ENCODE measurements around the gene WNT7B. TPM values are rescaled to one million over a fixed set of nuclear protein-coding genes. Genes with fewer than 3 reads are reported as not detected.

WNT7B gene
- total RNA-seq, 1 experiment from 2014 or later: not detected

DNA sequence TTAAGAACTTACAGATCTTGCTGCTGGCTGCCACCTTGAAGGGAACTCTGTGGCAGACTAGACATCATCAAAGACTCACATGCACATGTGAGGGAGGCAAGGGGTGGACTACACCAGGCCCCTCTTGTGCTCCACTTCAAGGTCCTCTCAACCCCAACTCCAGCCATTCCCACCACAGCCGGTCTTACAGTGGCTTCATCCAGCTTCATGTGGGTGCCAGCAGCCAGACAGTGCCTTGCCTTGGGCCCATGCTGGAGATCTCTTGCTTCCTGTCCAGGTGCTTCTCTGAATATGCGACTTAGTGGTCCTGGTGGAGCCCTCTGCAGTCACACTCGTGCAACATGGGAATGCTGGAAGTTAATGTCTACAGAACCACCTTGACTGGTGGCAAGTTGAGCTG, 44.6 kb upstream of the WNT7B start:
- ChIA-PET CTCF (no interaction called here), POLR2A (ENCODE audit: low non-redundant PET) (interaction anchor here (0.6 kb wide), 1 partner anchor 32 kb away, joined by 7 read pairs; no protein-coding TSS in a partner anchor)
- no peak for TF ChIP-seq EZH2 (IDR thresholded peaks at IDR 0.05; ENCODE audit: borderline replicate concordance, low read depth, low read length, poor library complexity, severe bottlenecking)
- TF ChIP-seq, protein P1, sequence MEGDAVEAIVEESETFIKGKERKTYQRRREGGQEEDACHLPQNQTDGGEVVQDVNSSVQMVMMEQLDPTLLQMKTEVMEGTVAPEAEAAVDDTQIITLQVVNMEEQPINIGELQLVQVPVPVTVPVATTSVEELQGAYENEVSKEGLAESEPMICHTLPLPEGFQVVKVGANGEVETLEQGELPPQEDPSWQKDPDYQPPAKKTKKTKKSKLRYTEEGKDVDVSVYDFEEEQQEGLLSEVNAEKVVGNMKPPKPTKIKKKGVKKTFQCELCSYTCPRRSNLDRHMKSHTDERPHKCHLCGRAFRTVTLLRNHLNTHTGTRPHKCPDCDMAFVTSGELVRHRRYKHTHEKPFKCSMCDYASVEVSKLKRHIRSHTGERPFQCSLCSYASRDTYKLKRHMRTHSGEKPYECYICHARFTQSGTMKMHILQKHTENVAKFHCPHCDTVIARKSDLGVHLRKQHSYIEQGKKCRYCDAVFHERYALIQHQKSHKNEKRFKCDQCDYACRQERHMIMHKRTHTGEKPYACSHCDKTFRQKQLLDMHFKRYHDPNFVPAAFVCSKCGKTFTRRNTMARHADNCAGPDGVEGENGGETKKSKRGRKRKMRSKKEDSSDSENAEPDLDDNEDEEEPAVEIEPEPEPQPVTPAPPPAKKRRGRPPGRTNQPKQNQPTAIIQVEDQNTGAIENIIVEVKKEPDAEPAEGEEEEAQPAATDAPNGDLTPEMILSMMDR (conservative IDR thresholded peaks at IDR 0.05; ENCODE audit: low read depth, low read length): no peak
- Histone ChIP-seq H3K27me3 (replicated peaks; ENCODE audit: insufficient read depth, low read depth, low read length, poor library complexity) (peaks cover 6% of the 10 kb centered on the region), H3K4me3 (ENCODE audit: low read depth, low read length, poor library complexity, severe bottlenecking) (no peak overlapping the region), H3K9me3 (ENCODE audit: low read depth, low read length, poor library complexity, severe bottlenecking) (no peaks in the 10 kb centered on the region), H3K27ac (ENCODE audit: low read depth, low read length, poor library complexity, severe bottlenecking) (no peak overlapping the region), H3K36me3 (ENCODE audit: insufficient read depth, low read length, poor library complexity, severe bottlenecking) (no peaks in the 10 kb centered on the region), H3K4me1 (ENCODE audit: insufficient read depth, low read length, poor library complexity, severe bottlenecking) (no peaks in the 10 kb centered on the region)
- intact Hi-C loops (cut with micrococcal nuclease; ENCODE audit: unreplicated experiment): no loop called here
- no TSS peak for BruUV-seq (replicated peaks)
- DNase-seq (ENCODE audit: low spot score): no peak

DNA sequence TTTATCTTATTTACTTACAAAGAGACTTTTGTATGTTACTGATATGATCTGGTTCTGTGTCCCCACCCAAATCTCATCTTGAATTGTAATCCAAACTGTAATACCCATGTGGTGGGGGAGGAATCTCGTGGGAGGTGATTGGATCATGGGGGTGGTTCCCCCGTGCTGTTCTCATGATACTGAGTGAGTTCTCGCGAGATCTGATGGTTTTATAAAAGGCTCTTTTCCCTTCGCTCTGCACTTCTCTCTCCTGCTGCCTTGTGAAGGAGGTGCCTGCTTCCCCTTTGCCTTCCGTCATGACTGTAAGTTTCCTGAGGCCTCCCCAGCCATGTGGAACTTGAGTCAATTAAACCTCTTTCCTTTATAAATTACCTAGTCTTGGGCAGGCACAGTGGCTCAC, 42.4 kb upstream of the WNT7B start:
- CTCF ChIA-PET: interaction anchor here (1.1 kb wide), 1 partner anchor 13 kb away, joined by 3 read pairs; no protein-coding TSS in a partner anchor
- Histone ChIP-seq H3K4me3 (ENCODE audit: low read depth, low read length, poor library complexity, severe bottlenecking) (no peak overlapping the region), H3K36me3 (ENCODE audit: insufficient read depth, low read length, poor library complexity, severe bottlenecking) (no peaks in the 10 kb centered on the region), H3K4me1 (ENCODE audit: insufficient read depth, low read length, poor library complexity, severe bottlenecking) (peaks cover 6% of the 10 kb centered on the region), H3K27ac (ENCODE audit: low read depth, low read length, poor library complexity, severe bottlenecking) (no peak overlapping the region), H3K27me3 (replicated peaks; ENCODE audit: insufficient read depth, low read depth, low read length, poor library complexity) (no peaks in the 10 kb centered on the region), H3K9me3 (ENCODE audit: low read depth, low read length, poor library complexity, severe bottlenecking) (no peaks in the 10 kb centered on the region)
- BruUV-seq (replicated peaks): no TSS peak
- DNase-seq (ENCODE audit: low spot score): no peak
- no peak for TF ChIP-seq EZH2 (IDR thresholded peaks at IDR 0.05; ENCODE audit: borderline replicate concordance, low read depth, low read length, poor library complexity, severe bottlenecking)
- TF ChIP-seq, protein P1 (conservative IDR thresholded peaks at IDR 0.05; ENCODE audit: low read depth, low read length): no peak
- POLR2A ChIA-PET (ENCODE audit: low non-redundant PET): no interaction called here
- intact Hi-C loops (cut with micrococcal nuclease; ENCODE audit: unreplicated experiment): no loop called here

DNA sequence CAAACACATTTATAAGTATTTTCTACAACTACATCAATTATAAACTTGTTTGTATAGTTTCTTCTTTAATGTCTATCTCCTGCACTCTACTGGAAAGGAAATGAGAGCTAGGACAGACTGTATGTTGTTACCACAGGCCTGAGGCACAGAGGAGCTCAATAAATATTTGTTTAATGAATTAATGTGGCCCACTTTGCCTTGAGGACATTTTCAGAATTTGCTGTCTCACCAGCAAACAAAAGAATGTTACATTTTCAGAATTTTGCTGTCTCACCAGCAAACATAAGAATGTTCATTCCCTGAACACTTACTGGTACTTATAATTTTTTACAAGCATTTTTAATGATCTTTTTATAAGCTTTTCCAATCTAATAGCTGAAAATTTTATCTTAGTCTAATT, 41.9 kb upstream of the WNT7B start:
- H3K4me3 ChIP-seq (ENCODE audit: low read depth, low read length, poor library complexity, severe bottlenecking): no peak overlapping the region
- no peak overlapping the region for H3K27ac ChIP-seq (ENCODE audit: low read depth, low read length, poor library complexity, severe bottlenecking)
- DNase-seq (ENCODE audit: low spot score): no peak
- ChIA-PET CTCF (interaction anchor here (1.1 kb wide), 1 partner anchor 12 kb away, joined by 3 read pairs; no protein-coding TSS in a partner anchor), POLR2A (ENCODE audit: low non-redundant PET) (no interaction called here)
- no peaks in the 10 kb centered on the region for H3K27me3 ChIP-seq (replicated peaks; ENCODE audit: insufficient read depth, low read depth, low read length, poor library complexity)
- intact Hi-C loops (cut with micrococcal nuclease; ENCODE audit: unreplicated experiment): no loop called here
- H3K4me1 ChIP-seq (ENCODE audit: insufficient read depth, low read length, poor library complexity, severe bottlenecking): peaks cover 9% of the 10 kb centered on the region
- H3K9me3 ChIP-seq (ENCODE audit: low read depth, low read length, poor library complexity, severe bottlenecking): no peaks in the 10 kb centered on the region
- H3K36me3 ChIP-seq (ENCODE audit: insufficient read depth, low read length, poor library complexity, severe bottlenecking): no peaks in the 10 kb centered on the region
- TF ChIP-seq, protein P1 (conservative IDR thresholded peaks at IDR 0.05; ENCODE audit: low read depth, low read length): no peak
- no TSS peak for BruUV-seq (replicated peaks)
